ENCODE measurements around the gene SLC5A5. TPM values are rescaled to one million over a fixed set of nuclear protein-coding genes. Genes with fewer than 3 reads are reported as not detected.
"Not testable (repeated sequence)": the region's sequence is repeated elsewhere in the genome, so short reads cannot be mapped to it uniquely, and the experiment has no call there.

SLC5A5 gene
- total RNA-seq, 1 experiment from 2014 or later, result 6.3 TPM

- POLR2A ChIA-PET, result no interaction called here
- CTCF ChIA-PET, result no interaction called here
- ATAC-seq, result no peak
- Histone ChIP-seq H3K36me3 (ENCODE audit: control insufficient read depth, insufficient read depth, low read length) (no peaks in the 10 kb centered on the region), H3K27ac (ENCODE audit: low read length) (no peak overlapping the region; the same call in 1 of the 2 replicates), H3K9me3 (ENCODE audit: control insufficient read depth, insufficient read depth, low read depth, low read length) (no peaks in the 10 kb centered on the region), H3K4me1 (ENCODE audit: control insufficient read depth, insufficient read depth, low read length) (peaks cover 4% of the 10 kb centered on the region; the same call in 1 of the 2 replicates), H3K27me3 (ENCODE audit: control insufficient read depth, insufficient read depth, low read length) (no peaks in the 10 kb centered on the region), H3K4me3 (ENCODE audit: low read depth in 2 of 2, low read length in 2 of 2) (no peak overlapping the region)
- BruUV-seq (replicated peaks), result no TSS peak
- no peak for TF ChIP-seq POLR2AphosphoS5 (IDR thresholded peaks at IDR 0.05; ENCODE audit: low read depth, low read length)
- TF ChIP-seq CTCF (IDR thresholded peaks at IDR 0.05), result no peak
- TF ChIP-seq REST (IDR thresholded peaks at IDR 0.05; ENCODE audit: insufficient read depth in 1 of 2, low read depth in 2 of 2, low read length in 1 of 2), result no peak
- no peak for TF ChIP-seq TCF7L2 (IDR thresholded peaks at IDR 0.05; ENCODE audit: low read depth, low read length)
- no peak for TF ChIP-seq SIN3A (IDR thresholded peaks at IDR 0.05; ENCODE audit: borderline replicate concordance, insufficient read depth, low read depth, low read length)
- DNase-seq (ENCODE audit: low read depth, low spot score), result no peak
- in situ Hi-C loops (cut with HindIII; ENCODE audit: low pct_unique_long_range_greater_than_20kb, low sequenced_read_pairs), result no loop called here
- intact Hi-C loops (cut with micrococcal nuclease; ENCODE audit: unreplicated experiment), result no loop called here
These were observed 39.1 kb downstream of the SLC5A5 start for GRCh38 chr19:17910791-17911360.

- Histone ChIP-seq H3K9me3 (ENCODE audit: control insufficient read depth, insufficient read depth, low read depth, low read length) (no peaks in the 10 kb centered on the region), H3K27ac (ENCODE audit: low read length) (no peak overlapping the region), H3K4me1 (ENCODE audit: control insufficient read depth, insufficient read depth, low read length) (no peaks in the 10 kb centered on the region), H3K27me3 (ENCODE audit: control insufficient read depth, insufficient read depth, low read length) (no peaks in the 10 kb centered on the region), H3K4me3 (ENCODE audit: low read depth in 2 of 2, low read length in 2 of 2) (no peak overlapping the region), H3K36me3 (ENCODE audit: control insufficient read depth, insufficient read depth, low read length) (no peaks in the 10 kb centered on the region)
- TF ChIP-seq POLR2AphosphoS5 (IDR thresholded peaks at IDR 0.05; ENCODE audit: low read depth, low read length), result no peak
- TF ChIP-seq TCF7L2 (IDR thresholded peaks at IDR 0.05; ENCODE audit: low read depth, low read length), result no peak
- TF ChIP-seq CTCF (IDR thresholded peaks at IDR 0.05), result no peak
- no peak for TF ChIP-seq SIN3A (IDR thresholded peaks at IDR 0.05; ENCODE audit: borderline replicate concordance, insufficient read depth, low read depth, low read length)
- ATAC-seq (0 out of 2 replicates have a peak, but pooled peaks have one; percentile 12), DNase-seq (ENCODE audit: low read depth, low spot score) (no peak)
- intact Hi-C loops (cut with micrococcal nuclease; ENCODE audit: unreplicated experiment) (no loop called here), in situ Hi-C loops (cut with HindIII; ENCODE audit: low pct_unique_long_range_greater_than_20kb, low sequenced_read_pairs) (no loop called here)
- no TSS peak for BruUV-seq (replicated peaks)
- CTCF ChIA-PET, result no interaction called here
- POLR2A ChIA-PET, result interaction anchor here (0.6 kb wide), 2 partner anchors 40 to 113 kb away, joined by 6 to 15 read pairs; no protein-coding TSS in a partner anchor
These were observed 44.3 kb downstream of the SLC5A5 start for GRCh38 chr19:17915940-17916593.

- BruUV-seq (replicated peaks); H3K4me3 ChIP-seq (ENCODE audit: low read depth in 2 of 2, low read length in 2 of 2); ATAC-seq; in situ Hi-C loops (cut with HindIII; ENCODE audit: low pct_unique_long_range_greater_than_20kb, low sequenced_read_pairs); POLR2A ChIA-PET; H3K27me3 ChIP-seq (ENCODE audit: control insufficient read depth, insufficient read depth, low read length); DNase-seq (ENCODE audit: low read depth, low spot score); H3K4me1 ChIP-seq (ENCODE audit: control insufficient read depth, insufficient read depth, low read length); H3K36me3 ChIP-seq (ENCODE audit: control insufficient read depth, insufficient read depth, low read length); H3K27ac ChIP-seq (ENCODE audit: low read length); CTCF ChIA-PET; intact Hi-C loops (cut with micrococcal nuclease; ENCODE audit: unreplicated experiment); H3K9me3 ChIP-seq (ENCODE audit: control insufficient read depth, insufficient read depth, low read depth, low read length): not testable (repeated sequence)
These were observed 46.4 kb downstream of the SLC5A5 start for GRCh38 chr19:17918151-17918550.

GRCh38 chr19:17919122-17919521, 47.4 kb downstream of the SLC5A5 start:
- ATAC-seq; DNase-seq (ENCODE audit: low read depth, low spot score); in situ Hi-C loops (cut with HindIII; ENCODE audit: low pct_unique_long_range_greater_than_20kb, low sequenced_read_pairs); BruUV-seq (replicated peaks); H3K27ac ChIP-seq (ENCODE audit: low read length); H3K4me1 ChIP-seq (ENCODE audit: control insufficient read depth, insufficient read depth, low read length); H3K36me3 ChIP-seq (ENCODE audit: control insufficient read depth, insufficient read depth, low read length); H3K4me3 ChIP-seq (ENCODE audit: low read depth in 2 of 2, low read length in 2 of 2); intact Hi-C loops (cut with micrococcal nuclease; ENCODE audit: unreplicated experiment); H3K9me3 ChIP-seq (ENCODE audit: control insufficient read depth, insufficient read depth, low read depth, low read length); H3K27me3 ChIP-seq (ENCODE audit: control insufficient read depth, insufficient read depth, low read length); CTCF ChIA-PET; POLR2A ChIA-PET: not testable (repeated sequence)
